Endothelial cell of umbilical vein (primary cell): ENCODE measurements around the gene UNC119. TPM values are rescaled to one million over a fixed set of nuclear protein-coding genes. Genes with fewer than 3 reads are reported as not detected.

ENCODE experiments used
- BruUV-seq: library from RNA; stranded (reverse); fragments of 400-500 nt; replicated peaks from 2 replicates; lab custom pipeline; 2021; lab: Mats Ljungman, UMichigan
- CTCF ChIA-PET: fragments of 300-600, 350-600 bp; sonication (Branson Sonifier 250); formaldehyde crosslinking; loops from one replicate; lab custom pipeline; 2021; ENCODE audit warnings: antibody characterized with exemption, inconsistent platforms; lab: Charles Lee
- POLR2A ChIA-PET: fragments of 300-600, 350-600 bp; sonication (Branson Sonifier 250); formaldehyde crosslinking; loops from one replicate; lab custom pipeline; 2021; ENCODE audit warnings: antibody characterized with exemption, inconsistent platforms; lab: Charles Lee
- DNase-seq: peaks from one replicate; pipeline ENCODE4 v3.0.0-alpha.2; 2011; ENCODE audit warnings: low read depth, low spot score
- FAIRE-seq: peaks from 2 replicates; lab custom pipeline; 2011; peaks lifted over from hg19 to GRCh38; lab: Jason Lieb, UNC
- H2AFZ ChIP-seq: 2 replicates; pipeline ENCODE4 v1.6.0; 2012; ENCODE audit warnings: low read depth, low read length, control low read depth, inconsistent platforms
- H3K27ac ChIP-seq: 2 replicates; pipeline ENCODE4 v1.5.1; 2011; ENCODE audit warnings: low read depth, mild to moderate bottlenecking, control low read depth, low read length, moderate library complexity; ENCODE audit not compliant: insufficient read depth
- H3K27me3 ChIP-seq, 2 experiments: 2 replicates each; pipeline versions ENCODE4 v1.6.0 to v1.6.1; 2011; ENCODE audit warnings: low read length in 2 of 2, mixed read lengths in 1 of 2; ENCODE audit not compliant: control insufficient read depth in 2 of 2, insufficient read depth in 2 of 2
- H3K36me3 ChIP-seq, 2 experiments: 2 replicates in 1 of 2; 3 replicates in 1 of 2; pipeline ENCODE4 v1.5.1; 2011; ENCODE audit warnings: low read length in 2 of 2, mild to moderate bottlenecking in 1 of 2, moderate library complexity in 1 of 2; ENCODE audit not compliant: control insufficient read depth in 2 of 2, insufficient read depth in 2 of 2; ENCODE audit errors: extremely low read depth in 1 of 2
- H3K4me1 ChIP-seq: 3 replicates; pipeline ENCODE4 v1.5.1; 2011; ENCODE audit warnings: mild to moderate bottlenecking, low read length; ENCODE audit not compliant: control insufficient read depth, insufficient read depth; ENCODE audit errors: extremely low read depth
- H3K4me2 ChIP-seq: 2 replicates; pipeline ENCODE4 v1.6.1; 2011; ENCODE audit warnings: low read length, control low read depth, mixed read lengths; ENCODE audit not compliant: insufficient read depth
- H3K4me3 ChIP-seq, 3 experiments: fragments of 200-600 bp in 1 of 3; sonication (generic), shearing (Covaris generic) in 1 of 3; replicated peaks in 1 of 3; 2 replicates each; pipeline ENCODE4 v1.5.1; 2011 to 2016; ENCODE audit warnings: control low read depth in 3 of 3, low read length in 3 of 3, mild to moderate bottlenecking in 2 of 3, inconsistent platforms in 1 of 3, low read depth in 1 of 3, moderate library complexity in 1 of 3; ENCODE audit not compliant: insufficient read depth in 1 of 3
- H3K79me2 ChIP-seq: 2 replicates; pipeline ENCODE4 v1.6.0; 2012; ENCODE audit warnings: low read length, inconsistent platforms; ENCODE audit not compliant: control insufficient read depth, insufficient read depth
- H3K9ac ChIP-seq: replicated peaks from 2 replicates; pipeline ENCODE3; 2011; ENCODE audit warnings: low read length, control low read depth; ENCODE audit not compliant: insufficient read depth; ENCODE audit errors: extremely low read depth
- H3K9me1 ChIP-seq: replicated peaks from 3 replicates; pipeline ENCODE4 v1.6.0; 2011; ENCODE audit warnings: mild to moderate bottlenecking, low read length; ENCODE audit not compliant: control insufficient read depth, insufficient read depth; ENCODE audit errors: extremely low read depth
- H3K9me3 ChIP-seq: replicated peaks from 2 replicates; pipeline ENCODE4 v1.5.1; 2012; ENCODE audit warnings: low read length, inconsistent platforms; ENCODE audit not compliant: control insufficient read depth, insufficient read depth
- H4K20me1 ChIP-seq: replicated peaks from 2 replicates; pipeline ENCODE3; 2011; ENCODE audit warnings: mild to moderate bottlenecking, low read length; ENCODE audit not compliant: control insufficient read depth, insufficient read depth; ENCODE audit errors: extremely low read depth
- EZH2 ChIP-seq: IDR thresholded peaks from 2 replicates; pipeline ENCODE4 v1.6.1; 2012; ENCODE audit warnings: borderline replicate concordance, low read depth, mild to moderate bottlenecking, moderate library complexity, low read length, inconsistent platforms; ENCODE audit not compliant: severe bottlenecking
- FOS ChIP-seq: IDR thresholded peaks from 2 replicates; pipeline ENCODE4 v1.6.1; 2011; ENCODE audit warnings: mild to moderate bottlenecking, low read length, moderate library complexity, borderline replicate concordance; ENCODE audit not compliant: insufficient read depth
- GATA2 ChIP-seq: IDR thresholded peaks from 2 replicates; pipeline ENCODE4 v1.7.0; 2011; ENCODE audit warnings: low read depth, mild to moderate bottlenecking, moderate library complexity, mixed read lengths, low read length; ENCODE audit not compliant: insufficient read length, insufficient read depth
- JUN ChIP-seq: IDR thresholded peaks from 2 replicates; pipeline ENCODE4 v1.6.1; 2011; ENCODE audit warnings: borderline replicate concordance, low read depth; ENCODE audit not compliant: insufficient read length, insufficient read depth
- MYC ChIP-seq: IDR thresholded peaks from one replicate; pipeline ENCODE4 v1.6.1; 2011; ENCODE audit warnings: mild to moderate bottlenecking, low read depth, low read length
- POLR2A ChIP-seq: IDR thresholded peaks from 2 replicates; pipeline ENCODE4 v1.6.1; 2012; ENCODE audit warnings: low read depth, mild to moderate bottlenecking, control low read depth, low read length
- POLR2AphosphoS5 ChIP-seq: IDR thresholded peaks from 2 replicates; pipeline ENCODE4 v1.6.1; 2012; ENCODE audit warnings: low read depth, mild to moderate bottlenecking, control low read depth, low read length, moderate library complexity; ENCODE audit not compliant: insufficient read depth
- dilution Hi-C: fragments of 300-500 bp; cut with MboI; formaldehyde crosslinking; loops from one replicate; pipeline ENCODE4 v1.15.0; 2019; ENCODE audit warnings: low sequenced_read_pairs; ENCODE audit not compliant: extremely low pct_ligation_motif_present
- intact Hi-C: fragments of 100-400 bp; cut with micrococcal nuclease; formaldehyde crosslinking; loops from one replicate; pipeline ENCODE4 v1.10.0; 2022
- polyA plus RNA-seq, 4 experiments: library from polyadenylated mRNA; depleted of rRNA in 3 of 4; stranded (reverse) in 3 of 4; unstranded in 1 of 4; fragments of >200 nt; gene quantifications; 2 replicates each; pipeline versions ENCODE4 v1.2.1 to v1.2.3, GENCODE V29; 2011 to 2012; ENCODE audit warnings: missing spikeins in 1 of 4
- total RNA-seq: library from RNA; stranded (reverse); gene quantifications from 2 replicates; pipeline ENCODE4 v1.2.3, GENCODE V29; 2021
- TF ChIP-seq, protein P1 (sequence below): IDR thresholded peaks from 2 replicates; pipeline ENCODE4 v1.6.1; 2011; ENCODE audit not compliant: insufficient read depth, insufficient read length
- TF ChIP-seq, protein P2 (sequence below), 2 donors: IDR thresholded peaks; 1 replicate in 1 of 2; 2 replicates in 1 of 2; pipeline ENCODE4 v1.5.1; 2011; ENCODE audit warnings: low read length in 2 of 2, mild to moderate bottlenecking in 2 of 2, moderate library complexity in 2 of 2, control low read depth in 1 of 2, inconsistent platforms in 1 of 2, low read depth in 1 of 2; ENCODE audit not compliant: insufficient read depth in 1 of 2; ENCODE audit errors: extremely low read depth in 1 of 2

UNC119 gene
- total and polyA plus RNA-seq, 2 donors (not counting 3 experiments of a cell fraction or from before 2014, with no cell fraction given): 26.3 to 67.8 TPM

DNA sequence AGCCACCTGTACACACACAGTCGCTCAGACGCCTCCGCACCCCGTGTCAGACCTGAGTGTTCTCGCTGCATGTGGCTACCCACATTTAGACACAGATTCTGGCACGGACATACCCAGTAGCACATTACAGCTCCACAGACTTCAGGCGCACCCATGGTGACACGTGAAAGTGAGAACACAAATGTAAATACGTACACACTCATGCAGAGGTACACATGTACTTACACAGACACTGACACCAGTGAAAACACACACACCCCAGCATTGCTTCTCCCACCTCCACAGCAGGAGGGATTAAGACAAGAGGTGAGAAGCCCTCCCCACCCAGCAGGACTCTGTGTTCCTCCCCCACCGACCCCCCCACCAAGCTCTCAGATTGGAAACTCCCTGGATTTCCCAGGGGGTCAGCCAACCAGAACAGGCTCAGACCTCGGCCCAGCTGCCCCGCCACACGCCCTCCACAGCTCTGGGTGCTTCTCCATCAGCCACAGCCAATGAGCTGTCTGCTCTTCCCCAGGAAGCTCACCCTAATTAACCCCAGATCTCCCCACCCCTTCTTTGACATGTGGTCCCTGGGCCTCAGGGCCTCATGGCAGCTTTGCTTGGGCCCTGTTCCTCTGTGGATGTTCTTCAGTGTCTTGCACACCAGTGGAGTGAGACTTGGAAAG lies 51.6 kb downstream of the UNC119 start:
- Histone ChIP-seq H3K4me1 (no peaks in the 10 kb centered on the region), H3K36me3 (no peaks in the 10 kb centered on the region), H3K9me1 (no peaks in the 10 kb centered on the region), H3K9me3 (no peaks in the 10 kb centered on the region), H3K4me3 (no peak overlapping the region), H3K27ac (no peak overlapping the region), H2AFZ (no peak overlapping the region), H3K79me2 (no peaks in the 10 kb centered on the region), H3K9ac (no peak overlapping the region), H3K4me2 (no peak overlapping the region), H3K27me3 (peaks cover 0 to 16% of the 10 kb centered on the region in 2 experiments), H4K20me1 (no peaks in the 10 kb centered on the region)
- DNase-seq (no peak), FAIRE-seq (no peak)
- ChIA-PET CTCF (interaction anchor here (1.1 kb wide), 1 partner anchor 112 kb away, joined by 3 read pairs; no protein-coding TSS in a partner anchor), POLR2A (no interaction called here)
- TF ChIP-seq, protein P1, sequence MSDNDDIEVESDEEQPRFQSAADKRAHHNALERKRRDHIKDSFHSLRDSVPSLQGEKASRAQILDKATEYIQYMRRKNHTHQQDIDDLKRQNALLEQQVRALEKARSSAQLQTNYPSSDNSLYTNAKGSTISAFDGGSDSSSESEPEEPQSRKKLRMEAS: no peak
- no peak for TF ChIP-seq GATA2
- TF ChIP-seq, protein P2, sequence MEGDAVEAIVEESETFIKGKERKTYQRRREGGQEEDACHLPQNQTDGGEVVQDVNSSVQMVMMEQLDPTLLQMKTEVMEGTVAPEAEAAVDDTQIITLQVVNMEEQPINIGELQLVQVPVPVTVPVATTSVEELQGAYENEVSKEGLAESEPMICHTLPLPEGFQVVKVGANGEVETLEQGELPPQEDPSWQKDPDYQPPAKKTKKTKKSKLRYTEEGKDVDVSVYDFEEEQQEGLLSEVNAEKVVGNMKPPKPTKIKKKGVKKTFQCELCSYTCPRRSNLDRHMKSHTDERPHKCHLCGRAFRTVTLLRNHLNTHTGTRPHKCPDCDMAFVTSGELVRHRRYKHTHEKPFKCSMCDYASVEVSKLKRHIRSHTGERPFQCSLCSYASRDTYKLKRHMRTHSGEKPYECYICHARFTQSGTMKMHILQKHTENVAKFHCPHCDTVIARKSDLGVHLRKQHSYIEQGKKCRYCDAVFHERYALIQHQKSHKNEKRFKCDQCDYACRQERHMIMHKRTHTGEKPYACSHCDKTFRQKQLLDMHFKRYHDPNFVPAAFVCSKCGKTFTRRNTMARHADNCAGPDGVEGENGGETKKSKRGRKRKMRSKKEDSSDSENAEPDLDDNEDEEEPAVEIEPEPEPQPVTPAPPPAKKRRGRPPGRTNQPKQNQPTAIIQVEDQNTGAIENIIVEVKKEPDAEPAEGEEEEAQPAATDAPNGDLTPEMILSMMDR (IDR thresholded peaks at IDR 0.05; ENCODE audit: extremely low read depth in 1 of 2, insufficient read depth in 1 of 2, low read depth in 1 of 2, low read length in 2 of 2): no peak
- TF ChIP-seq POLR2AphosphoS5: no peak
- TF ChIP-seq FOS: no peak
- TF ChIP-seq MYC: no peak
- TF ChIP-seq POLR2A: no peak
- no peak for TF ChIP-seq EZH2
- no peak for TF ChIP-seq JUN
- intact Hi-C loops (no loop called here), dilution Hi-C loops (no loop called here)
- no TSS peak for BruUV-seq
